ENCODE data around the gene ACADS. TPM values are rescaled to one million over a fixed set of nuclear protein-coding genes. Genes with fewer than 3 reads are reported as not detected.

ACADS gene
- polyA plus RNA-seq, 2 of the 4 experiments (the other 2 are of a cell fraction), result 7.9 to 9.3 TPM

- Histone ChIP-seq H3K4me2 (no peak overlapping the region), H3K4me3 (no peak overlapping the region), H3K9me3 (no peaks in the 10 kb centered on the region), H3K27ac (no peak overlapping the region), H3K4me1 (no peaks in the 10 kb centered on the region)
- ChIA-PET POLR2A (no interaction called here), CTCF (interaction anchor here (0.6 to 0.7 kb wide), 2 partner anchors 28 to 290 kb away, joined by 3 read pairs; no protein-coding TSS in a partner anchor)
- FAIRE-seq, result no peak
- TF ChIP-seq ELK1 (IDR thresholded peaks at IDR 0.05; ENCODE audit: low read depth, low read length), result no peak
- no peak for TF ChIP-seq FOSB (CRISPR knock-in tag; IDR thresholded peaks at IDR 0.05)
- no peak for TF ChIP-seq MAX (IDR thresholded peaks at IDR 0.05)
- no peak for TF ChIP-seq HMGXB4 (CRISPR knock-in tag; IDR thresholded peaks at IDR 0.05; ENCODE audit: borderline replicate concordance)
- TF ChIP-seq CHD4 (IDR thresholded peaks at IDR 0.05; ENCODE audit: borderline replicate concordance), result no peak
- TF ChIP-seq HDAC2 (IDR thresholded peaks at IDR 0.05), result no peak
- no peak for TF ChIP-seq RNF2 (IDR thresholded peaks at IDR 0.05; ENCODE audit: borderline replicate concordance, low read depth)
- no peak for TF ChIP-seq MAZ (IDR thresholded peaks at IDR 0.05; ENCODE audit: borderline replicate concordance, low read depth, low read length)
- TF ChIP-seq TP53 (CRISPR knock-in tag; IDR thresholded peaks at IDR 0.05), result no peak
- no peak for TF ChIP-seq JUN (IDR thresholded peaks at IDR 0.05)
- no peak for TF ChIP-seq FOSL2 (IDR thresholded peaks at IDR 0.05)
- no peak for TF ChIP-seq FOSL2 (CRISPR knock-in tag; IDR thresholded peaks at IDR 0.05)
- ATAC-seq, result peak in 1 of 2 experiments; percentile 17; a peak in 2 of 6 replicates
- no peak for DNase-seq (ENCODE audit: low read depth in 1 of 2, low spot score in 1 of 2)
- 82% methylated on average over 7 of the region's 7 CpGs for WGBS (ENCODE audit: missing lambda C conversion rate)
Observed at GRCh38 chr12:120748242-120748641, 22.6 kb downstream of the ACADS start.

- Histone ChIP-seq H3K9me3 (no peaks in the 10 kb centered on the region), H3K4me2 (no peak overlapping the region), H3K4me3 (no peak overlapping the region), H3K27ac (no peak overlapping the region), H3K4me1 (no peaks in the 10 kb centered on the region)
- no peak for FAIRE-seq
- ChIA-PET POLR2A (no interaction called here), CTCF (interaction anchor here (0.6 to 1.2 kb wide), 2 partner anchors 23 to 223 kb away, joined by 3 read pairs; no protein-coding TSS in a partner anchor)
- 71% methylated on average over 5 of the region's 5 CpGs for WGBS (ENCODE audit: missing lambda C conversion rate)
- ATAC-seq, result no peak
- no peak for TF ChIP-seq HMGXB4 (CRISPR knock-in tag; IDR thresholded peaks at IDR 0.05; ENCODE audit: borderline replicate concordance)
- TF ChIP-seq NR3C1 (IDR thresholded peaks at IDR 0.05), result no peak
- no peak for TF ChIP-seq ZFP36 (IDR thresholded peaks at IDR 0.05; ENCODE audit: borderline replicate concordance, partially characterized antibody)
- TF ChIP-seq BHLHE40 (IDR thresholded peaks at IDR 0.05; ENCODE audit: low read depth, low read length), result no peak
- no peak for DNase-seq (ENCODE audit: low read depth in 1 of 2, low spot score in 1 of 2)
Observed at GRCh38 chr12:120749256-120749655, 23.6 kb downstream of the ACADS start.

GRCh38 chr12:120750806-120751205 is 25.2 kb downstream of the ACADS start:
- Histone ChIP-seq H3K4me2 (no peak overlapping the region), H3K4me1 (no peaks in the 10 kb centered on the region), H3K9me3 (no peaks in the 10 kb centered on the region), H3K4me3 (no peak overlapping the region), H3K27ac (no peak overlapping the region)
- DNase-seq (ENCODE audit: low read depth in 1 of 2, low spot score in 1 of 2) (no peak), FAIRE-seq (no peak), ATAC-seq (no peak)
- TF ChIP-seq ELK1 (IDR thresholded peaks at IDR 0.05; ENCODE audit: low read depth, low read length) (no peak), RAD21 (conservative IDR thresholded peaks at IDR 0.05 in 1 of 2, IDR thresholded peaks at IDR 0.05 in 1 of 2) (0 out of 5 replicates have a peak, but pooled peaks of 1 of the 2 experiments have one; percentile 18), HOXB13 (CRISPR knock-in tag; IDR thresholded peaks at IDR 0.05; ENCODE audit: low read depth) (no peak), MAZ (IDR thresholded peaks at IDR 0.05; ENCODE audit: borderline replicate concordance, low read depth, low read length) (no peak), EHMT2 (IDR thresholded peaks at IDR 0.05; ENCODE audit: low read depth) (no peak), CTCF (IDR thresholded peaks at IDR 0.05) (0 out of 3 replicates have a peak, but pooled peaks have one; percentile 10), FOSL2 (IDR thresholded peaks at IDR 0.05) (no peak), FOSL2 (CRISPR knock-in tag; IDR thresholded peaks at IDR 0.05) (no peak), KDM5A (IDR thresholded peaks at IDR 0.05) (no peak)
- POLR2A ChIA-PET, result no interaction called here
- WGBS (ENCODE audit: missing lambda C conversion rate), result 93% methylated on average over 5 of the region's 5 CpGs
- CTCF ChIA-PET, result interaction anchor here (0.6 to 1.5 kb wide), 5 partner anchors 8 to 104 kb away, joined by 3 to 7 read pairs (median 4); no protein-coding TSS in a partner anchor

Measured in A549 (cell line).